ENCODE data around the gene KLHL41. TPM values are rescaled to one million over a fixed set of nuclear protein-coding genes. Genes with fewer than 3 reads are reported as not detected.

KLHL41 gene
- total RNA-seq, 1 experiment from 2014 or later = 0.15 TPM

DNA sequence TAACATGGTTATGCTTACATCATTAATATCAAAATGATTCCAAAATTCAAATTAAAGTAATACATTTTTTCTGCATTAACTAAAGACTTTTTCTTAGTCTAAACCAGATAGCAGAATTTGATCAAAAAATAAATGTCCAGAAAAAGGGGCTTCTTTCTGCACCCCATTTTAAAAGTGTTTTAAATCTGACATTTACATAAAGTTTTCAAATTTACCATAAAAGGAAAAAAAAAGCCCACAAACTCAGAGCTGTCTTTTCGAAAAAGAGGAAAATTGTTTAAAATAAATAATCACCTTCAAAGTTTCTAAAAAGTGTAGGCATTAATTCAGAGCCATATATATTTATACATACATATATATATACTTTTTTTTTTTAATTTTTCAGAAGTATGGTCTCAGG lies 62.7 kb downstream of the KLHL41 start:
- ATAC-seq (no peak), DNase-seq (ENCODE audit: low read depth, low spot score) (no peak)
- H3K79me2 ChIP-seq (ENCODE audit: insufficient read depth, low read length) = peaks cover 47% of the 10 kb centered on the region
- H3K9me3 ChIP-seq (ENCODE audit: control insufficient read depth in 1 of 2, insufficient read depth in 1 of 2, low read depth in 1 of 2, low read length in 2 of 2) = no peaks in the 10 kb centered on the region
- H3K4me1 ChIP-seq (ENCODE audit: control insufficient read depth in 1 of 2, insufficient read depth in 2 of 2, low read length in 2 of 2) = peaks cover 0 to 15% of the 10 kb centered on the region in 2 experiments; a peak in 3 of 4 replicates
- ChIA-PET POLR2A (interaction anchor here (2.3 kb wide), 1 partner anchor 13 kb away, joined by 9 read pairs; no protein-coding TSS in a partner anchor), CTCF (no interaction called here), RAD21 (ENCODE audit: low non-redundant PET in 1 of 2, low total read pairs in 2 of 2, uncharacterized antibody in 2 of 2, unreplicated experiment in 2 of 2) (no interaction called here)
- intact Hi-C loops (cut with micrococcal nuclease) = no loop called here
- H3K9ac ChIP-seq (ENCODE audit: low read length) = no peak overlapping the region
- peak overlapping the region; percentile 17; the same call in 1 of the 2 replicates for H3K4me2 ChIP-seq (ENCODE audit: low read length)
- no peak overlapping the region for H3K27ac ChIP-seq (ENCODE audit: low read depth, low read length)
- H3K9me2 ChIP-seq (ENCODE audit: insufficient read depth) = no peaks in the 10 kb centered on the region
- peaks cover 0 to 4% of the 10 kb centered on the region in 2 experiments; a peak in 1 of 4 replicates for H3K36me3 ChIP-seq (ENCODE audit: control insufficient read depth in 1 of 2, insufficient read depth in 2 of 2, low read length in 2 of 2)
- no peak for TF ChIP-seq FOSL1 (IDR thresholded peaks at IDR 0.05; ENCODE audit: low read depth)
- no peak for TF ChIP-seq TCF7L2 (IDR thresholded peaks at IDR 0.05; ENCODE audit: borderline replicate concordance, extremely low read depth, insufficient read depth, insufficient read length)
- no peak for TF ChIP-seq CEBPB (IDR thresholded peaks at IDR 0.05; ENCODE audit: low read depth)
- no peak for TF ChIP-seq ZFX (IDR thresholded peaks at IDR 0.05)
- H2AFZ ChIP-seq (ENCODE audit: low read depth, low read length, poor library complexity, severe bottlenecking) = no peak overlapping the region
- H4K20me1 ChIP-seq (ENCODE audit: insufficient read depth) = no peaks in the 10 kb centered on the region
- no peaks in the 10 kb centered on the region for H3K27me3 ChIP-seq (ENCODE audit: insufficient read depth, low read length)
- no peak overlapping the region for H3K4me3 ChIP-seq (replicated peaks in 1 of 2; ENCODE audit: low read depth in 1 of 2, low read length in 2 of 2)
- BruUV-seq (replicated peaks) = no TSS peak

DNA sequence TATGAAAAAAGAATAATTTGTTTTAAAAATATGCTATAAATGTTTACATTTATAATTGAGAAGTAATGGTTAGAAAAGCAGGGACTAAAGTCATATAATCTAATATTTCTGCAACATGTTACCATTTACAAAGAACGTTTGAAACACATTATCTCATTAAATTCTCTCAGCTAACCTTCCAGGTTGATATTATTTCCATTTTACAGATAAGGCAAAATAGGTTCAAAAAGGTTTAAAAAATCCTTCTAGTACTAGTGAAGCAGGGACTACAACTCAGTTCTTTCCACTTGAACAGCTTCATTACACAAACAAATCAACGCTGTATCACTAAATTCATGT lies 63.3 kb downstream of the KLHL41 start:
- no peaks in the 10 kb centered on the region for H3K9me2 ChIP-seq (ENCODE audit: insufficient read depth)
- peak overlapping the region; percentile 81 for H3K9ac ChIP-seq (ENCODE audit: low read length)
- CTCF ChIA-PET = no interaction called here

More for the DNA sequence above, 63.3 kb downstream of the KLHL41 start:
- H3K9me3 ChIP-seq (ENCODE audit: control insufficient read depth in 1 of 2, insufficient read depth in 1 of 2, low read depth in 1 of 2, low read length in 2 of 2) = no peaks in the 10 kb centered on the region
- H3K4me3 ChIP-seq (replicated peaks in 1 of 2; ENCODE audit: low read depth in 1 of 2, low read length in 2 of 2) = peak overlapping the region; percentile 85 to 89
- ATAC-seq (no peak), DNase-seq (ENCODE audit: low read depth, low spot score) (no peak)
- H3K36me3 ChIP-seq (ENCODE audit: control insufficient read depth in 1 of 2, insufficient read depth in 2 of 2, low read length in 2 of 2) = peaks cover 0 to 3% of the 10 kb centered on the region in 2 experiments; a peak in 1 of 4 replicates
- TF ChIP-seq YY1 (IDR thresholded peaks at IDR 0.05; ENCODE audit: extremely low read depth, insufficient replicate concordance, low read depth, low read length) = no peak
- no peak for TF ChIP-seq JUND (IDR thresholded peaks at IDR 0.05)
- no peak for TF ChIP-seq CEBPB (IDR thresholded peaks at IDR 0.05; ENCODE audit: low read depth)
- TF ChIP-seq POLR2AphosphoS5 (IDR thresholded peaks at IDR 0.05; ENCODE audit: low read depth, low read length) = no peak
- TF ChIP-seq TCF7L2 (IDR thresholded peaks at IDR 0.05; ENCODE audit: borderline replicate concordance, extremely low read depth, insufficient read depth, insufficient read length) = no peak
- no peak for TF ChIP-seq RAD21 (IDR thresholded peaks at IDR 0.05; ENCODE audit: low read depth)
- TF ChIP-seq, protein P1, sequence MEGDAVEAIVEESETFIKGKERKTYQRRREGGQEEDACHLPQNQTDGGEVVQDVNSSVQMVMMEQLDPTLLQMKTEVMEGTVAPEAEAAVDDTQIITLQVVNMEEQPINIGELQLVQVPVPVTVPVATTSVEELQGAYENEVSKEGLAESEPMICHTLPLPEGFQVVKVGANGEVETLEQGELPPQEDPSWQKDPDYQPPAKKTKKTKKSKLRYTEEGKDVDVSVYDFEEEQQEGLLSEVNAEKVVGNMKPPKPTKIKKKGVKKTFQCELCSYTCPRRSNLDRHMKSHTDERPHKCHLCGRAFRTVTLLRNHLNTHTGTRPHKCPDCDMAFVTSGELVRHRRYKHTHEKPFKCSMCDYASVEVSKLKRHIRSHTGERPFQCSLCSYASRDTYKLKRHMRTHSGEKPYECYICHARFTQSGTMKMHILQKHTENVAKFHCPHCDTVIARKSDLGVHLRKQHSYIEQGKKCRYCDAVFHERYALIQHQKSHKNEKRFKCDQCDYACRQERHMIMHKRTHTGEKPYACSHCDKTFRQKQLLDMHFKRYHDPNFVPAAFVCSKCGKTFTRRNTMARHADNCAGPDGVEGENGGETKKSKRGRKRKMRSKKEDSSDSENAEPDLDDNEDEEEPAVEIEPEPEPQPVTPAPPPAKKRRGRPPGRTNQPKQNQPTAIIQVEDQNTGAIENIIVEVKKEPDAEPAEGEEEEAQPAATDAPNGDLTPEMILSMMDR (IDR thresholded peaks at IDR 0.05 in 2 of 3, conservative IDR thresholded peaks at IDR 0.05 in 1 of 3; ENCODE audit: borderline replicate concordance in 1 of 3, insufficient read depth in 1 of 3, low read depth in 2 of 3, low read length in 2 of 3) = no peak
- TF ChIP-seq, protein P2, sequence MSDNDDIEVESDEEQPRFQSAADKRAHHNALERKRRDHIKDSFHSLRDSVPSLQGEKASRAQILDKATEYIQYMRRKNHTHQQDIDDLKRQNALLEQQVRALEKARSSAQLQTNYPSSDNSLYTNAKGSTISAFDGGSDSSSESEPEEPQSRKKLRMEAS (IDR thresholded peaks at IDR 0.05) = no peak
- TF ChIP-seq ELF1 (IDR thresholded peaks at IDR 0.05; ENCODE audit: borderline replicate concordance, low read depth) = no peak
- TF ChIP-seq EZH2phosphoT487 (IDR thresholded peaks at IDR 0.05; ENCODE audit: borderline replicate concordance) = no peak
- no peak for TF ChIP-seq SP1 (IDR thresholded peaks at IDR 0.05; ENCODE audit: low read depth)
- no peak for TF ChIP-seq CBX3 (IDR thresholded peaks at IDR 0.05; ENCODE audit: low read depth)
- no peak for TF ChIP-seq EZH2 (IDR thresholded peaks at IDR 0.05)
- TF ChIP-seq POLR2A (IDR thresholded peaks at IDR 0.05; ENCODE audit: borderline replicate concordance, extremely low read depth, insufficient read depth, insufficient read length) = no peak
- no peak for TF ChIP-seq EGR1 (IDR thresholded peaks at IDR 0.05; ENCODE audit: low read depth)
- no peak for TF ChIP-seq FOSL1 (IDR thresholded peaks at IDR 0.05; ENCODE audit: low read depth)
- no peak for TF ChIP-seq ZNF274 (IDR thresholded peaks at IDR 0.05; ENCODE audit: low read depth, low read length)
- TF ChIP-seq SRF (IDR thresholded peaks at IDR 0.05; ENCODE audit: low read depth) = no peak
- TF ChIP-seq ZFX (IDR thresholded peaks at IDR 0.05) = no peak
- H3K4me2 ChIP-seq (ENCODE audit: low read length) = peak overlapping the region; percentile 93
- RAD21 ChIA-PET (ENCODE audit: low non-redundant PET in 1 of 2, low total read pairs in 2 of 2, uncharacterized antibody in 2 of 2, unreplicated experiment in 2 of 2) = no interaction called here
- H2AFZ ChIP-seq (ENCODE audit: low read depth, low read length, poor library complexity, severe bottlenecking) = peak overlapping the region; percentile 86
- peak overlapping the region; percentile 66; the same call in 1 of the 2 replicates for H3K27ac ChIP-seq (ENCODE audit: low read depth, low read length)
- BruUV-seq (replicated peaks) = no TSS peak
- H4K20me1 ChIP-seq (ENCODE audit: insufficient read depth) = no peaks in the 10 kb centered on the region
- peaks cover 0 to 15% of the 10 kb centered on the region in 2 experiments; a peak in 3 of 4 replicates for H3K4me1 ChIP-seq (ENCODE audit: control insufficient read depth in 1 of 2, insufficient read depth in 2 of 2, low read length in 2 of 2)
- H3K27me3 ChIP-seq (ENCODE audit: insufficient read depth, low read length) = no peaks in the 10 kb centered on the region
- intact Hi-C loops (cut with micrococcal nuclease) = loop anchor here (1.0 kb wide), 1 partner anchor 12 kb away; the partner anchor contains the start of gene PPIG
- H3K79me2 ChIP-seq (ENCODE audit: insufficient read depth, low read length) = peaks cover 46% of the 10 kb centered on the region
- POLR2A ChIA-PET = interaction anchor here (2.3 kb wide), 1 partner anchor 12 kb away, joined by 9 read pairs; no protein-coding TSS in a partner anchor

Data from HCT116 (cell line).